KOPT-K1 (cell line): ENCODE data around the gene FMN1.

ENCODE experiments used
- H3K27ac ChIP-seq: fragments of 200-600 bp; sonication (generic); 2 replicates; pipeline ENCODE4 v1.5.1; 2016; ENCODE audit warnings: antibody characterized with exemption, mild to moderate bottlenecking, low read depth, low read length; ENCODE audit not compliant: poor library complexity, severe bottlenecking
- H3K36me3 ChIP-seq: fragments of 200-600 bp; sonication (generic); 2 replicates; pipeline ENCODE4 v1.5.1; 2017; ENCODE audit warnings: antibody characterized with exemption, mild to moderate bottlenecking, low read length, moderate library complexity; ENCODE audit not compliant: insufficient read depth
- H3K9me3 ChIP-seq: fragments of 200-600 bp; sonication (generic); 2 replicates; pipeline ENCODE4 v1.5.1; 2017; ENCODE audit warnings: antibody characterized with exemption, low read length, mild to moderate bottlenecking; ENCODE audit not compliant: insufficient read depth, poor library complexity, severe bottlenecking

Gene FMN1

GRCh38 chr15:33001926-33002325 lies 192.6 kb downstream of the FMN1 start:
- H3K36me3 ChIP-seq = no peaks in the 10 kb centered on the region
- H3K27ac ChIP-seq = no peak overlapping the region

GRCh38 chr15:32998979-32999672 lies 195.4 kb downstream of the FMN1 start:
- Histone ChIP-seq H3K9me3 (no peaks in the 10 kb centered on the region), H3K27ac (no peak overlapping the region), H3K36me3 (no peaks in the 10 kb centered on the region)

More at GRCh38 chr15:33001926-33002325, 192.6 kb downstream of the FMN1 start:
- no peaks in the 10 kb centered on the region for H3K9me3 ChIP-seq

GRCh38 chr15:32998182-32998581 lies 196.3 kb downstream of the FMN1 start:
- H3K36me3 ChIP-seq = no peaks in the 10 kb centered on the region
- no peaks in the 10 kb centered on the region for H3K9me3 ChIP-seq
- no peak overlapping the region for H3K27ac ChIP-seq

GRCh38 chr15:32994810-32995424 lies 199.6 kb downstream of the FMN1 start:
- no peaks in the 10 kb centered on the region for H3K36me3 ChIP-seq
- no peak overlapping the region for H3K27ac ChIP-seq
- H3K9me3 ChIP-seq = no peaks in the 10 kb centered on the region

GRCh38 chr15:32993285-32993684 lies 201.2 kb downstream of the FMN1 start:
- Histone ChIP-seq H3K9me3 (no peaks in the 10 kb centered on the region), H3K36me3 (no peaks in the 10 kb centered on the region), H3K27ac (no peak overlapping the region)

GRCh38 chr15:32991619-32992111 lies 202.8 kb downstream of the FMN1 start:
- no peaks in the 10 kb centered on the region for H3K9me3 ChIP-seq
- H3K36me3 ChIP-seq = no peaks in the 10 kb centered on the region
- H3K27ac ChIP-seq = no peak overlapping the region

GRCh38 chr15:32990071-32990470 lies 204.4 kb downstream of the FMN1 start:
- no peaks in the 10 kb centered on the region for H3K9me3 ChIP-seq
- H3K27ac ChIP-seq = no peak overlapping the region
- H3K36me3 ChIP-seq = no peaks in the 10 kb centered on the region

- Histone ChIP-seq H3K27ac (no peak overlapping the region), H3K36me3 (no peaks in the 10 kb centered on the region), H3K9me3 (no peaks in the 10 kb centered on the region)
These were observed 207.4 kb downstream of the FMN1 start for GRCh38 chr15:32987067-32987466.

GRCh38 chr15:32986147-32986546 lies 208.4 kb downstream of the FMN1 start:
- no peaks in the 10 kb centered on the region for H3K9me3 ChIP-seq
- H3K27ac ChIP-seq = no peak overlapping the region
- H3K36me3 ChIP-seq = no peaks in the 10 kb centered on the region

GRCh38 chr15:32983679-32984078 lies 210.8 kb downstream of the FMN1 start:
- Histone ChIP-seq H3K27ac (no peak overlapping the region), H3K9me3 (no peaks in the 10 kb centered on the region)

GRCh38 chr15:32982001-32982400 lies 212.5 kb downstream of the FMN1 start:
- Histone ChIP-seq H3K27ac (no peak overlapping the region), H3K9me3 (no peaks in the 10 kb centered on the region), H3K36me3 (no peaks in the 10 kb centered on the region)

More at GRCh38 chr15:32983679-32984078, 210.8 kb downstream of the FMN1 start:
- no peaks in the 10 kb centered on the region for H3K36me3 ChIP-seq

- Histone ChIP-seq H3K36me3 (no peaks in the 10 kb centered on the region), H3K9me3 (no peaks in the 10 kb centered on the region), H3K27ac (no peak overlapping the region)
These were observed 213.0 kb downstream of the FMN1 start for GRCh38 chr15:32981536-32981935.

- H3K27ac ChIP-seq = no peak overlapping the region
- H3K36me3 ChIP-seq = no peaks in the 10 kb centered on the region
- no peaks in the 10 kb centered on the region for H3K9me3 ChIP-seq
These were observed 214.8 kb downstream of the FMN1 start for GRCh38 chr15:32979710-32980109.

- no peaks in the 10 kb centered on the region for H3K9me3 ChIP-seq
- no peaks in the 10 kb centered on the region for H3K36me3 ChIP-seq
- no peak overlapping the region for H3K27ac ChIP-seq
These were observed 217.0 kb downstream of the FMN1 start for GRCh38 chr15:32977506-32977905.

GRCh38 chr15:32974691-32975090 lies 219.8 kb downstream of the FMN1 start:
- H3K27ac ChIP-seq = no peak overlapping the region
- H3K9me3 ChIP-seq = no peaks in the 10 kb centered on the region

GRCh38 chr15:32972686-32973085 lies 221.8 kb downstream of the FMN1 start:
- H3K9me3 ChIP-seq = no peaks in the 10 kb centered on the region
- no peak overlapping the region for H3K27ac ChIP-seq
- no peaks in the 10 kb centered on the region for H3K36me3 ChIP-seq

More at GRCh38 chr15:32974691-32975090, 219.8 kb downstream of the FMN1 start:
- H3K36me3 ChIP-seq = no peaks in the 10 kb centered on the region
